NCI-H748 treated with DMSO at 0.1 percent for 48 hours (cell line): ENCODE data around the gene ZNF599.
A peak's percentile ranks its signal among the peaks of the same experiment; 100 is the strongest.

Experiments used
- DNase-seq: peaks from one replicate; lab custom pipeline; 2025; lab: John Stamatoyannopoulos, UW

The ZNF599 gene

DNA sequence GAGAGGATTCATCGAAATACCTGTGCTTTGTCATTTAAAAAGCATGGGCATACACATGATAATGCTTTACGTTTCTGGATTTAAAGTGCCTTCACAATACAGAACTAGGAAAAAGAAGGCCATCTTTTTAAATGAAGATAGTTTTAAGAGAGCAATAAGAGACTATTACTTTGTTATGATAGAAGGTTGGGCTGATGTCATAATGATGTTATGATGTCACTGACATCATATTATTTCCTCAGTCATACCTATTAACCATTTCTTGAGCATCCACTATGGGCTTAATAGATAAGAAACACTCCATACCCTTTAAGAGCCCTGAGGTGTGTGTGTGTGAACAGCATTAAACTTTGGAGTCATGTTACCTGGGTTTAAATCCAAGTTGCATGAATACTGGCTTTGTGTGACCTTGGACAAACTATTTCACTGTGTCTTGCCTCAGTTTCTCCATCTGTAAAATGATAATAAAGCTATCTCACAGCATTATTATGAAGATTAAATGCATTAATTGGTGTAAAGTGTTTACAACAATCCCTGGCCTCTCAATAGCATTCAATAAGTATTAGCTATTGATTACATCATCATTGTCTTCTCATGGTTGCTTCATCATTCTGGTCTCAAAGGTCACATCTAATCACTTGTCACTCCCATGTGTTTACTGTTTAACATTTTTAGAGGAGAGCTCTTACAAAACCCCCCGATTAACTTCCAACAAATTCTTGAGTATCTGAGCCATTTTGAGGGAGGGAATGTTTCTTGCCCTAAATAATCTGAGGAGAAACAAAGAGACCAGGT lies 27.9 kb downstream of the ZNF599 start:
- no peak for DNase-seq

DNA sequence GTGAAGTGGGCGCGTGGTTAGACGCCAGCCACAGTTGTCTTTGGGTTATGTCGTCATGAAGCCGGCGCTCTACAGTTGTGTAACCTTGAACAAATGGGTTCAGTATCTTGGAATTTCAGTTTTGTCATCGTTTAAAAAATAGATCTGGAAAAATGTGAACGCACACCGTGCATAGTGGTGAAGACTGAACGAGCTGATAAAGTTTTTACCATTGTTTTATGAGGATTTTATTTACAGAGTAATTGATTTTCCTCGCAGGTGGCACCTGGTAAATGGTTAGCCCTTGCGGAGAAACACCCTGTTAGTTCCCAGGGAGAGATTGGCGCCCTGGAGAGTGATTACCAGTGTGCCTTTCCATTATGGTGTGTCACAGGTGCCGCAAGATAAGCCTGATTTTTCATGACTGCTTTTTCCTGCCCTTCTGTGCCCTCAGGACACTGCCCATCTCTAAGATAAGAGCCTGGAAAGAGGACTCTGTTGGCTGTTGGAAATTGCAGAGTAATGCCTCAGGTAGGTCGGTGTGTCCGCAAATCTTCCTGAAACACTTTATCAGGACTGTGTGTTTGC lies 38.4 kb downstream of the ZNF599 start:
- peak; percentile 78 for DNase-seq

DNA sequence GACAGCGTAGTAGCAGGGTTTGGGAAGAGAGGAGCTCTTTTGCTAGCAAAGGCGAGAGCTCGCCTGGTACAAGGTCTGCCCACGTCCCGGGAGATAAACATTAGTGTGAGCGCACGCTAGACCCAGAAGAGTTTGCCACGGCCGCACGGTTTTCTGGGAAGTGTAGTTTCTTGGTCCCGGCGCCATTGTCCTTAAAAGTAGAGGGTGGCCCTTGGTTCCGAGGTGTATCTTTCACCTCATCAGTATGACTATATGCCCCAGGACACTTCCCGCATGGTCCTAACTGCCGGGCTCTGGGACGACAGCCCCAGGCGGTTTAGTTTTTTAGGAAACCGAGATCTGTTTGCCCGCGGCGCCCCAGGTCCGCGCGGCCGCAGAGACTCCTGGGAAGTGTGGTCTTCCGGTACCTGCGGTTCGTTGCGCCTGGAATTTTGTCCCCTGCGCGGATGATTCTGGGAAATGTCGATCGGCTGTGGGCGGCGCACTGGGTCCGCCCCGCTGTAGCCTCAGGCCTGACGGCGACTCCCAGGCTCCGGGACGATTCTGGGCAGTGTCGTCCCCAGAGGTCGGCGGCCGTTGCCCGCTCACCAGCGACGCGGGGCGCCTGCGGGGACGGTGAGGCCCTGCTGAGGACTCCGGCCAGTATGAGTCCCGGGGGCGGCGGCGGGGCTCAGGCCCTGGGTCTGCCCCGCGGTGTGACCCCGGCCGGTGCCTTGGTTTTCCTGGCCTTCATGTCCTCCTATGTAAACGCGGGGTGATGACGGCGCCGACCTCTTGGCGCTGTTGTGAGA lies 39.1 kb downstream of the ZNF599 start, which contains the start of gene ZNF181:
Gene ZNF181 (plus strand): TSS at position 498 of the 791 bp plus-strand sequence. CDS start 795 bp downstream, outside the sequence.
- peak; percentile 94 for DNase-seq

DNA sequence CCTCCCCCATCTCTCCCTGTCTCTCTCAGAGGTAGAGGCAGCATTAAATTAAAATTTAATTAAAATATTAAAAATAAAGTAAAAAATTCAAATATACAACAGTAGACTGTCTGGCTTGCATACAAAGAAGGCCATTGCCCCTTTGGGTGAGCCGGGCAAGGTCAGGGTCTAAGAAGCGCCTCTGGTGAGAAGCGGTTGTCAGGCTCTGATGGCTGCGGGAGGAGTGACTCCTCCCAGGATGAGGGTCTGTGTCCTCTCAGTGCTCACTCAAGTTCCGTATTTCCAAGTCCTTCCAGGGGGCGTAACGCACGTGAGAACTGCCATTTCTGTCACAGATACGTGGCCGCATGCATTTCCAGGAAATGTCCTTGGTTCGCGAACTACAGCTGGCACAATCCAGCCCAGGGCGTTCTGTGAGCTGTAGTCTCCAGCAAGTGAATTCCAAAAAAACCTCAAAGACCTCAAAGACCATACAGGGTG lies 39.7 kb downstream of the ZNF599 start:
- no peak for DNase-seq

DNA sequence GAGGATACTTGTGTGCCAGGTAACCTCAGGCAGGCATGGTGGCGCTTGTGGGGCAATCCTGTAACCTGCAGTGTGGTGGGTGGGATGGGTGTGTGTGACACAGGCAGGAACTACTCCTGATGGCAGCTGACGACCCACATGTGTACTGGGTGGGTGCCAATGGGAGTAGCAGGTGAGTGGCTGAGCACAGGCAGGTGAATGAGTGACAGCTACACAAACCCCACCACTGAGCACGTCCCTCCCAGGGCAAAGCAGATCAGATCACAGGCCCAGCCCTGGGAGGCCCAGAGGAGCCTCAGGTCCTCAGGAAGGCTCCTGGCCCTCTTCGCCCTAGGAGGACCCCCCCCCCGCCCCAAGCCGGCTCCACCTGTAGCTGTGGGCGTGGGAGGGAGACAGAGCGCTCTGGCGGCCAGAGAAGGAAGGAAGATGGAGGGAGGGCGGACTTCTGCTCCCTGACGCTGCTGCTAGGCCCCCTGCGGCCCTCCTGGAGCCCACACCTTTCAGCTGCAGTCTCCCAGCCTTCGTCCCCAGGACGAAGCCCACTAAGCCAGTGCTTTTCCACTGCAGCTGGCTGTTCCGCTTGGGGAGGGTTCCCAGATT lies 40.3 kb downstream of the ZNF599 start:
- DNase-seq = no peak

DNA sequence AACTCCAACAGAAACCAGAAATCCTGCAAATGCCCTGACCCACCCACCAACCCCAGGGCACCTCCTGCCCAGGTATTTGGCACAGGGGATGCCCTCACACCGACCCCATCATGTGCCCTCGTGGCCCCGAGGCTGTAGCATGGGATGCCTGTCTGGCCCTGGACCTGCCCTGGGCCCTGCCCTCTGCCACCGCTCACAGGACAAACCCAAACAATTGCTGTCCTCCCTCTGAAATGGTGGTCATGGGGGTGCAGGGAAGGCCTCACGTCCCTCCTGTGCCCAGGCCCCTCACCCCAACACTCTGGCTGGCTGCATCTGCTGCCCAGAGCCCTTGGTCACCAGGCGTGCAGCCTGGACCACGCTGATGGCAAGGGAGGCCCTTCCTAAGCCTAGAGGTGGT lies 41.1 kb downstream of the ZNF599 start:
- DNase-seq = no peak

DNA sequence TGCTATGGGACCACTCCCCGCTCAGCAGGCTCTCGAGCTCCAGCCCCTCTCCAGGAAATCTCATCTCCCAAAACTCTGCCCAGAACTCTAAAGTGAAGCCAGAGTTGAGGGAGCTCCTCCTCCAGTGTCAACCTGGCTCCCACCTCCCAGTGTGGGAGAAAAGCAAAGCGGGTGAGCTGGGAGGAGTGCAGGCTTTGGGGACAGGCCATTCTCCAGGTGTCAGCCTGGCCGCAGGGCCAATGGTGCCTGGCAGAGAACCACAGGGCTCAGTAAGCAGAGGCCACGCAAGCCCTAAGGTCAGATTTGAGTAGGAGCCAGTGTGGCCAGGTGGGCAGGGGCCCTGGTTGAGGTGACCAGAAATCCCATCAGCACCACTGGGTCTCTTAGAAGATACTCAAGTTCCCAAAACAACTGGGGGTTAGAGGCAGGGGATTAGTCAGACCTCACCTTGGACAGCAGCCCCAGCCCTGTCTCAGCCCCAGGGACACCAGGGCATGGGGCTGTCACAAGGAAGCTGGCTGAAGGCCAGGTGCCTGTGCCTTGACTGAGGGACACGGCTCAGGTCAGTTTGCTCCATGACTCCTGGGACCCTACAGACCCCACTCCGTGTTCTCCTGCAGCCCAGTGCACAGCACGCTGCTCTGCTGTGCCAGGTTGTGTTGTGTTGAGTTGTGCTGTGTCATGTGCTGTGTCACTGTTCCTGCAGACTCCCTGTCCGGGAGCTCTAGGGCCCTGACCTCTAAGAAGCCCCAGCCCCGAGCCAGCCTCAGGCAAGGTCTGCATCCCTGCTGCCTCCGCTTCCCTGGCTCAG lies 41.8 kb downstream of the ZNF599 start:
- no peak for DNase-seq

DNA sequence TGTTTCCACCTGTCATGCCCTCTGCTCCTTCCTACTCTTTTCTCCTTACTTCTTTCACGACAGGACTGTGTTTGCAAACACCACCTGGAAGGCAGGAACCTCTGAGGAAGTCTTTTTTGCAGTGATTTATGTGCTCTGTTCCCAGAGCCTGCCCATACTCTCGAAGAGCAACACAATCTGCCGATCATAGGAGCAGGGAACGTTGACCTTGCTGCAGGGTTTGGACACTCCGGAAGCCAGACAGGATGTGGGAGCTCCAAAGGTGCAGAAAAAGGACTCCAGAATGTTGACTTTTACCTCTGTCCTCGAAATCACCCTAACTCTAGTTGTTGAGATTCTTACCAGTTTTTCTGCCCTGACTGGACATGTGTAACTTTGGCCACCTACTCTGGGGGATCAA lies 47.6 kb downstream of the ZNF599 start:
- no peak for DNase-seq

DNA sequence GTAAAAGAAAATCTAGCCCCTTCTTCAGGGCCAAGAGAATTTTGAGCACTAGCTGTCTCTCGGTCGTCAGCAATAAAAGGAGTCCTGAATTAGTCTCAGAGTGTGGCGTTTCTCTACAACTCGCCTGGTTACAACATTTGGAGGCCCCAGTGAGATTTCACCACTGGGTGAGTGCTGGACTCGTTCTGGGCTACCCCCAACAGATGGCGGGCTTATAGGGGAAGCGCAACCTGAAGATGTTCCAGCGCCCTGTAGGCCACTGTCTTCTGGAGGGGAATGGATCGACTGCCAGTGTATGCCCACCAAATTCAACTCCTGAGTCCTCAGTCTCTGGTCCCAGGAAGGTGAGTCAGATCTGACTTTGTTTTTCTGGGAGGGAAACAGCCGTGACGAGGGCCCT lies 50.7 kb downstream of the ZNF599 start:
- no peak for DNase-seq

DNA sequence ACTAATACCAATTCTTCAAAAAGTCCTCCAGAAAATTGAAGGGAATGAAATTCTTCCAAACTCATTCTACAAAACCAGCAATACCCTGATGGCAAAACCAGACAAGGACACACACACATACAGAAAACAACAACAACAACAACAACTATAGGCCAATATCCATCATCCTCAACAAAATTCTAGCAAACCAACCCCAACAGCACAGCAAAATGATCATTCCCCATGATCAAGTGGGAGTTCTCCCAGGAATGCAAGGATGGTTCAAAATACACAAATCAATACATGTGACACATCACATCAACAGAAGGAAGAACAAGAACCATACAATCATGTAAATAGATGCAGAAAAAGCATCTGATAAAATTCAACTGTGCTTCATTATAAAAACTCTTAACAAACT lies 57.7 kb downstream of the ZNF599 start:
- DNase-seq = no peak

DNA sequence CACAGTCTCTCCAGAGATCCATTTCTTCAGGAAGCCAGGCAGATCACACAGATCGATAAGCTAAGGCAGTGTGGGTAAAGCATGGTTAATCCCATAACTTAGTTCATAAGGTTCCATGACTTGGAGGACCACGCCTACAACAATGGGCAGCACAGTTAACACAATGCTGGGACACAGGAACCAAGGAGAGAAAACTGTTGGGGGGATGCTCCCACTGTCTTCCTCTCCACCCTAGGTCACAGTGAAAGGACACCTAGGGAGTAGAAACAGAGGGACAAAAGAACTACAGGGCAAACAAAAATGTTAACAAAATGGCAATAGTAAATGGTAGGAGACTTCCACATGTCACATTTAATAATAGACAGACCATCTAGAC lies 59.8 kb downstream of the ZNF599 start:
- no peak for DNase-seq

DNA sequence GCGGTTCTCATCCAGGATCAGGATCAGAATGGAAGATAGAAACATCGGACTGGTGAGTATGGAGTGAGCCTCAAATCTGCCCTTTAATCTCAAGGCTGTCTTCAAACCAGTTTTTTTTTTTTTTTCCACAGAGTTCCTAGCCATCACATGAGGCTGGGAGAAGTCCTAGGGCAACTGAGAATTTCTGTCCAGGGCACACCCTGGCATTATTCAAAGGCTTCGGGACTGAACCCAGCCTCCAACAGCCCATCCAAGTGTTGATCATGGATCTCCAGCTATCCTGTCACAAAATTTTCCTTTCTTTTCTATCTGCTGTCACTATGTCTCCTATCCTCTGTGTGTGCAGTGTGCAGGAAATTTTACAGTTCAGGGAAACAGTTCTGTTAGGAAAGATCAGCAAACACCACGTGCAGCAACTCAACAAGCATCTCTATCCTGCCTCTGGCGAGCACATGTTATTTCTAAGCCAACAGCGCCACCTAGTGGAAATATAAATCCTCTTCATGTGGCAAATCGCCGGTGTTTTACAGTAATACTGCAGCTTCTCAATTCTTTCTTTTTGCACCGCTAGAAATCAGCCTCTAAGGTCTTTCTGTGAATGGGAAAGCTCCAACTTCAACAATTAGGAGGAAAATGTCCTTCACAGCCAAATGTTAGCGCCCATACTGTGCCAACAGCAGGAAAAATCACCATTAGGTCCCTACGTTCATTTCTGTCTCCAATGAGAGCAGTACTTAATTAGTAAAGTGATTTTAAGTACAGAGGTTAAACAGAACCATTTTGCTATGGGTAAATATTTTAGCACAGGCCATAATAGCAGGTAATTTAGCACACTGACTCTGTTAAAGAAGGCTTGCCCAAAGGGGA lies 60.4 kb downstream of the ZNF599 start:
- peak; percentile 61 for DNase-seq

DNA sequence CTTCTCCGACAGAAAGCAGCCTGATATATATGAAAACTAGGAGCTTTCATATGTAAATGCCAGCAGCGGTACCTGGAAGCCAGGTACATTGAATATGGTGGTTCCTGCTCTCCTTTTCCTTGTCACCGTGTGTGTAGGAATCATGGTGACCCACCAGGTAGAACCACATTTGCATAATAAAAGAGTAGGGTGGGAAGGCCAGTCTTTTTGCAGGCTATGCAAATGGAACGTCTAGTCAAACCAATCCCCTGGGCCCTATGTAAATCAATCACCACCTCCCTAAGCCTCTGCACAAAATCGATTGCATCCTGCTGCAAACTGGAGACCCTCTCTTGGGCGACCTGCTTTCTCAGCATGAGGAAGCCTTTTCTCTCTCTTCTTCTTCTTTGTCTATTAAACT lies 61.1 kb downstream of the ZNF599 start:
- no peak for DNase-seq
